ENCODE results near the gene ARMH1.
A peak's percentile ranks its signal among the peaks of the same experiment; 100 is the strongest.

The ARMH1 gene

GRCh38 chr1:44674113-44675000, at the start of gene ARMH1, which contains the start of gene TMEM53:
TSS of gene ARMH1 (plus strand) at chr1:44674714. CDS start at chr1:44689698, 14,984 bp downstream.
TSS of gene TMEM53 (minus strand) at chr1:44674481. CDS start at chr1:44674391, 90 bp downstream.
- Histone ChIP-seq H3K79me2 (ENCODE audit: low read length) (no peaks in the 10 kb centered on the region), H3K27me3 (ENCODE audit: low read depth, low read length) (no peaks in the 10 kb centered on the region), H3K9me3 (ENCODE audit: insufficient read depth, low read length) (no peaks in the 10 kb centered on the region), H3K4me3 (ENCODE audit: low read length) (peak within 1 kb of the TSS; percentile 97), H3K27ac (ENCODE audit: low read length) (peak within 1 kb of the TSS; percentile 65), H3K36me3 (replicated peaks; ENCODE audit: low read depth, low read length) (no peaks in the 10 kb centered on the region), H3K4me2 (ENCODE audit: low read length) (peak within 1 kb of the TSS; percentile 99), H3K4me1 (ENCODE audit: low read length) (peaks cover 25% of the 10 kb centered on the region), H4K20me1 (ENCODE audit: insufficient read depth, low read length) (no peaks in the 10 kb centered on the region), H2AFZ (ENCODE audit: low read depth, low read length) (peak within 1 kb of the TSS; percentile 77), H3K9ac (ENCODE audit: low read length) (peak within 1 kb of the TSS; percentile 65)
- TF ChIP-seq CTCF (IDR thresholded peaks at IDR 0.05; ENCODE audit: low read depth, low read length) (no peak; the same call in 1 of the 2 replicates), EZH2phosphoT487 (IDR thresholded peaks at IDR 0.05; ENCODE audit: low read depth) (no peak)

- Histone ChIP-seq H3K4me1 (ENCODE audit: low read length) (no peaks in the 10 kb centered on the region), H4K20me1 (ENCODE audit: insufficient read depth, low read length) (no peaks in the 10 kb centered on the region), H3K4me3 (ENCODE audit: low read length) (no peak overlapping the region), H2AFZ (ENCODE audit: low read depth, low read length) (no peak overlapping the region), H3K9me3 (ENCODE audit: insufficient read depth, low read length) (no peaks in the 10 kb centered on the region), H3K27ac (ENCODE audit: low read length) (no peak overlapping the region), H3K79me2 (ENCODE audit: low read length) (no peaks in the 10 kb centered on the region), H3K4me2 (ENCODE audit: low read length) (no peak overlapping the region), H3K27me3 (ENCODE audit: low read depth, low read length) (no peaks in the 10 kb centered on the region), H3K36me3 (replicated peaks; ENCODE audit: low read depth, low read length) (no peaks in the 10 kb centered on the region), H3K9ac (ENCODE audit: low read length) (no peak overlapping the region)
- TF ChIP-seq EZH2phosphoT487 (IDR thresholded peaks at IDR 0.05; ENCODE audit: low read depth) (no peak), CTCF (IDR thresholded peaks at IDR 0.05; ENCODE audit: low read depth, low read length) (no peak)
These were observed 49.2 kb upstream of the ARMH1 start for GRCh38 chr1:44625348-44625747.

GRCh38 chr1:44628962-44629756, 45.4 kb upstream of the ARMH1 start:
- Histone ChIP-seq H2AFZ (ENCODE audit: low read depth, low read length) (no peak overlapping the region), H3K4me1 (ENCODE audit: low read length) (peaks cover 12% of the 10 kb centered on the region), H3K27ac (ENCODE audit: low read length) (no peak overlapping the region), H4K20me1 (ENCODE audit: insufficient read depth, low read length) (no peaks in the 10 kb centered on the region), H3K36me3 (replicated peaks; ENCODE audit: low read depth, low read length) (peaks cover 9% of the 10 kb centered on the region), H3K79me2 (ENCODE audit: low read length) (peaks cover 18% of the 10 kb centered on the region), H3K27me3 (ENCODE audit: low read depth, low read length) (no peaks in the 10 kb centered on the region), H3K9ac (ENCODE audit: low read length) (no peak overlapping the region), H3K4me2 (ENCODE audit: low read length) (no peak overlapping the region), H3K4me3 (ENCODE audit: low read length) (no peak overlapping the region), H3K9me3 (ENCODE audit: insufficient read depth, low read length) (no peaks in the 10 kb centered on the region)
- no peak for TF ChIP-seq EZH2phosphoT487 (IDR thresholded peaks at IDR 0.05; ENCODE audit: low read depth)
- TF ChIP-seq CTCF (IDR thresholded peaks at IDR 0.05; ENCODE audit: low read depth, low read length) = no peak

- H3K27ac ChIP-seq (ENCODE audit: low read length) = no peak overlapping the region
- H2AFZ ChIP-seq (ENCODE audit: low read depth, low read length) = no peak overlapping the region
- peaks cover 18% of the 10 kb centered on the region for H3K79me2 ChIP-seq (ENCODE audit: low read length)
- no peak overlapping the region for H3K4me2 ChIP-seq (ENCODE audit: low read length)
- H3K9ac ChIP-seq (ENCODE audit: low read length) = no peak overlapping the region
- H3K4me1 ChIP-seq (ENCODE audit: low read length) = peaks cover 12% of the 10 kb centered on the region
- TF ChIP-seq EZH2phosphoT487 (IDR thresholded peaks at IDR 0.05; ENCODE audit: low read depth) (no peak), CTCF (IDR thresholded peaks at IDR 0.05; ENCODE audit: low read depth, low read length) (no peak)
- no peaks in the 10 kb centered on the region for H3K9me3 ChIP-seq (ENCODE audit: insufficient read depth, low read length)
- no peak overlapping the region for H3K4me3 ChIP-seq (ENCODE audit: low read length)
- H3K27me3 ChIP-seq (ENCODE audit: low read depth, low read length) = no peaks in the 10 kb centered on the region
- no peaks in the 10 kb centered on the region for H4K20me1 ChIP-seq (ENCODE audit: insufficient read depth, low read length)
- H3K36me3 ChIP-seq (replicated peaks; ENCODE audit: low read depth, low read length) = peaks cover 12% of the 10 kb centered on the region
These were observed 44.4 kb upstream of the ARMH1 start for GRCh38 chr1:44630116-44630515.
